Thyroid gland (tissue), 4 donors: ENCODE measurements around the gene DUSP3.

Source experiments
- POLR2A ChIP-seq, 2 donors: fragments of 450-650 bp; IDR thresholded peaks; one replicate each; pipeline ENCODE4 v1.6.1; 2017; ENCODE audit warnings: antibody characterized with exemption in 2 of 2, mild to moderate bottlenecking in 2 of 2, moderate library complexity in 1 of 2
- TF ChIP-seq, protein P1 (sequence below), 6 experiments: fragments of 200-600 bp in 3 of 6; fragments of 450-650 bp in 3 of 6; sonication (generic) in 3 of 6; IDR thresholded peaks; one replicate each; pipeline ENCODE4 v1.5.1; 2016 to 2019; ENCODE audit warnings: antibody characterized with exemption in 6 of 6, mild to moderate bottlenecking in 2 of 6, inconsistent platforms in 1 of 6, moderate library complexity in 1 of 6

DNA sequence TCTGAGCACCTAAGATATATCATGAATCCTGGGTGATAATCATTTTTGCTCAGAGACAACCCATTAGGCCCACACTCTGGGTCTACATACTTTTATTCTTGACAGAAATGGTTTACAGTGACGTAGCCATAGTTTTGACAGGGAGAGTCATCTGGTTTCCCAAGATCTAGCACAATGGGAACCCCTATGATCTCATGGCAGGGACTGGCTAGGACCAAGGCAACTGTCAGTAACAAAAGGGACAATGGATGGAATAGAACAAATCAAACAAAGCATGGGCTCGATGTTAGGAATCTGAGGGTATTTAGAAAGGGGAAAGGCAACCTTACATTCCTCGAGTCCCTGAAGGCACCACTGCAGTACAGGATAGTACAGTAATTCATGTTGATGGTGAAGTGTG, 22.0 kb upstream of the DUSP3 start:
- TF ChIP-seq, protein P1, sequence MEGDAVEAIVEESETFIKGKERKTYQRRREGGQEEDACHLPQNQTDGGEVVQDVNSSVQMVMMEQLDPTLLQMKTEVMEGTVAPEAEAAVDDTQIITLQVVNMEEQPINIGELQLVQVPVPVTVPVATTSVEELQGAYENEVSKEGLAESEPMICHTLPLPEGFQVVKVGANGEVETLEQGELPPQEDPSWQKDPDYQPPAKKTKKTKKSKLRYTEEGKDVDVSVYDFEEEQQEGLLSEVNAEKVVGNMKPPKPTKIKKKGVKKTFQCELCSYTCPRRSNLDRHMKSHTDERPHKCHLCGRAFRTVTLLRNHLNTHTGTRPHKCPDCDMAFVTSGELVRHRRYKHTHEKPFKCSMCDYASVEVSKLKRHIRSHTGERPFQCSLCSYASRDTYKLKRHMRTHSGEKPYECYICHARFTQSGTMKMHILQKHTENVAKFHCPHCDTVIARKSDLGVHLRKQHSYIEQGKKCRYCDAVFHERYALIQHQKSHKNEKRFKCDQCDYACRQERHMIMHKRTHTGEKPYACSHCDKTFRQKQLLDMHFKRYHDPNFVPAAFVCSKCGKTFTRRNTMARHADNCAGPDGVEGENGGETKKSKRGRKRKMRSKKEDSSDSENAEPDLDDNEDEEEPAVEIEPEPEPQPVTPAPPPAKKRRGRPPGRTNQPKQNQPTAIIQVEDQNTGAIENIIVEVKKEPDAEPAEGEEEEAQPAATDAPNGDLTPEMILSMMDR (IDR thresholded peaks at IDR 0.05), result no peak
- no peak for TF ChIP-seq POLR2A (IDR thresholded peaks at IDR 0.05)
